ENCODE data around the gene SLC25A40. TPM values are rescaled to one million over a fixed set of nuclear protein-coding genes. Genes with fewer than 3 reads are reported as not detected.
"Not testable (repeated sequence)": the region's sequence is repeated elsewhere in the genome, so short reads cannot be mapped to it uniquely, and the experiment has no call there.

The SLC25A40 gene
- polyA plus RNA-seq, 2 donors: 3.3 to 5.2 TPM

DNA sequence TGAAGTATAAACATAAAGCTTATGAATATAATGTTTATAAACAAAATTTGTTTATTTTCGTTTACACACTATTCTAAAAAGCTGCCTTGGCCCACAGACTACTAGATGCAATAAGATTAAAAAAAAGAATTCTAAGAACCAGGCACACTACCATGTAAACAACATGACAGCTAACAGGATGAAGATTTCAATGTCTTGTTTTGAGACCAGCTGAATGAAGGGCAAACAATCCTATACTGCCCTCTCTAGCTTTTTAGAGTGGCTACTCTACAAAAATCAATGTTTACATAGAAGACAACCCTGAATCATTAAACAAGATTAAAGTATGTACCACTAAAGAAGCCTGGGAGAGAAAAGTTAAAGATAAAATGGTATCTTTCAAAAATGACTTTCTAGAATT is 38.6 kb downstream of the SLC25A40 start:
- no peaks in the 10 kb centered on the region for H3K36me3 ChIP-seq (ENCODE audit: control insufficient read depth in 2 of 2, insufficient read depth in 2 of 2, low read length in 1 of 2)
- H3K27ac ChIP-seq (ENCODE audit: low read depth in 2 of 2, low read length in 1 of 2): no peak overlapping the region
- no peak overlapping the region for H3K4me3 ChIP-seq (ENCODE audit: low read depth in 1 of 2, low read length in 2 of 2)
- H3K27me3 ChIP-seq (ENCODE audit: control insufficient read depth in 1 of 2, insufficient read depth in 2 of 2, low read length in 2 of 2): no peaks in the 10 kb centered on the region
- no peaks in the 10 kb centered on the region for H3K4me1 ChIP-seq (ENCODE audit: control insufficient read depth in 2 of 2, insufficient read depth in 2 of 2, low read length in 1 of 2)
- no peaks in the 10 kb centered on the region for H3K9me3 ChIP-seq (ENCODE audit: control insufficient read depth in 2 of 2, insufficient read depth in 1 of 2, low read depth in 1 of 2, low read length in 1 of 2)
- WGBS, 2 donors: 40 to 74% methylated on average over 1 of the region's 1 CpG

DNA sequence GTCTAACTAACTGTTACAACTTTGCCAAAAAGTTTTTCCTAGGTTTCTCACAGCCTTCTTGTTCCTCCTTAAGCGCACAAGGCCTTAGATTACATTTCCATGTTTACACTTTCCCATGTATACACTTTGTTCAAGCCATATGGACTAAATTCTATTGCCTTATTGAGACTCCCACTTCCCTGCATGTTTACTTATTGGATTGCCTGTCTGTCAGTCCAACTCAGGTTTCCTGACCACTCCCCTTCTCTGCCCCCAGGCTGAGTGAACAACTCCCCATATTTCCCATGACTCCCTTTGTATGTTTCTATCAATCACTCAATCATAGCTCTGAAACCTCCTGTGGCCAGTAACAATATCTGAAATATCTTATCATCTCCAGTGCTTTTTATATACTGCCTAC is 43.0 kb downstream of the SLC25A40 start:
- Histone ChIP-seq H3K27ac (ENCODE audit: low read depth in 2 of 2, low read length in 1 of 2) (no peak overlapping the region), H3K9me3 (ENCODE audit: control insufficient read depth in 2 of 2, insufficient read depth in 1 of 2, low read depth in 1 of 2, low read length in 1 of 2) (no peaks in the 10 kb centered on the region), H3K36me3 (ENCODE audit: control insufficient read depth in 2 of 2, insufficient read depth in 2 of 2, low read length in 1 of 2) (no peaks in the 10 kb centered on the region), H3K4me1 (ENCODE audit: control insufficient read depth in 2 of 2, insufficient read depth in 2 of 2, low read length in 1 of 2) (no peaks in the 10 kb centered on the region), H3K4me3 (ENCODE audit: low read depth in 1 of 2, low read length in 2 of 2) (no peak overlapping the region), H3K27me3 (ENCODE audit: control insufficient read depth in 1 of 2, insufficient read depth in 2 of 2, low read length in 2 of 2) (no peaks in the 10 kb centered on the region)
- 85 to 89% methylated on average over 1 of the region's 1 CpG for WGBS, 2 donors

DNA sequence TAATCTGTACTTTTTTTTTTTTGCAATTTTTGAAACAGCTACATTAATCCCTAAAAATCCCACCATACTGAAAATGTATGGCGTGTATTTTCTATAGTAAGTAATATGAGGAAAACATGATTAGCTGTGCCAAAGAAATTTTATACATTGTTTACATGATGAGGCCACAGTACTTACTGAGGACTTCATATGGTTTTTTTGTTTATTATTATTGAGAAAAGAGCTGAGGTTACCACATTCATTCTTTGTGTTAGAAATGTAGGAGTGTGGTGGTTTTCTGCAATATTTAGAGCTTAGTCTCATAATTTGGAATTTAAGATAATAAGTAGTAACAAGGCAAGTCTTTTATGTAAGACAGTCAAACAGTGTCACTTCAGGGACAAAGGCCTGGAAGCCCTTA is 45.1 kb downstream of the SLC25A40 start:
- Histone ChIP-seq H3K36me3 (ENCODE audit: control insufficient read depth in 2 of 2, insufficient read depth in 2 of 2, low read length in 1 of 2) (no peaks in the 10 kb centered on the region), H3K4me1 (ENCODE audit: control insufficient read depth in 2 of 2, insufficient read depth in 2 of 2, low read length in 1 of 2) (no peaks in the 10 kb centered on the region), H3K9me3 (ENCODE audit: control insufficient read depth in 2 of 2, insufficient read depth in 1 of 2, low read depth in 1 of 2, low read length in 1 of 2) (no peaks in the 10 kb centered on the region), H3K27ac (ENCODE audit: low read depth in 2 of 2, low read length in 1 of 2) (no peak overlapping the region), H3K27me3 (ENCODE audit: control insufficient read depth in 1 of 2, insufficient read depth in 2 of 2, low read length in 2 of 2) (no peaks in the 10 kb centered on the region), H3K4me3 (ENCODE audit: low read depth in 1 of 2, low read length in 2 of 2) (no peak overlapping the region)
- 96 to 97% methylated on average over 1 of the region's 1 CpG for WGBS, 2 donors

DNA sequence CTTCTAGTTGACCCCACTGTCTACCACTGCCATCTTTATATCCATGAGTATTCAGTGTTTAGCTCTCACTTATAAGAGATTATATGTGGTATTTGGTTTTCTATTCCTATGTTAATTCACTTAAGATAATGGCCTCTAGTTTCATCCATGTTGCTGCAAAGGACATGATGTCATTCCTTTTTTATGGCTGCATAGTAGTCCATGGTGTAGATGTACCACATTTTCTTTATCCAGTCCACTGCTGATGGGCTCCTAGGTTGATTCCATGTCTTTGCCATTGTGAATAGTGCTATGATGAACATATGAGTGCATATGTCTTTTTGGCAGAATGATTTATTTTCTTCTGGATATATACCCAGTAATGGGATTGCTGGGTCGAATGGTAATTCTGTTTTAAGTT is 47.8 kb downstream of the SLC25A40 start:
- not testable (repeated sequence) for H3K27me3 ChIP-seq (ENCODE audit: control insufficient read depth in 1 of 2, insufficient read depth in 2 of 2, low read length in 2 of 2); H3K9me3 ChIP-seq (ENCODE audit: control insufficient read depth in 2 of 2, insufficient read depth in 1 of 2, low read depth in 1 of 2, low read length in 1 of 2); H3K4me1 ChIP-seq (ENCODE audit: control insufficient read depth in 2 of 2, insufficient read depth in 2 of 2, low read length in 1 of 2); H3K36me3 ChIP-seq (ENCODE audit: control insufficient read depth in 2 of 2, insufficient read depth in 2 of 2, low read length in 1 of 2); H3K27ac ChIP-seq (ENCODE audit: low read depth in 2 of 2, low read length in 1 of 2); H3K4me3 ChIP-seq (ENCODE audit: low read depth in 1 of 2, low read length in 2 of 2)
- 73 to 78% methylated on average over 1 of the region's 1 CpG for WGBS, 2 donors

DNA sequence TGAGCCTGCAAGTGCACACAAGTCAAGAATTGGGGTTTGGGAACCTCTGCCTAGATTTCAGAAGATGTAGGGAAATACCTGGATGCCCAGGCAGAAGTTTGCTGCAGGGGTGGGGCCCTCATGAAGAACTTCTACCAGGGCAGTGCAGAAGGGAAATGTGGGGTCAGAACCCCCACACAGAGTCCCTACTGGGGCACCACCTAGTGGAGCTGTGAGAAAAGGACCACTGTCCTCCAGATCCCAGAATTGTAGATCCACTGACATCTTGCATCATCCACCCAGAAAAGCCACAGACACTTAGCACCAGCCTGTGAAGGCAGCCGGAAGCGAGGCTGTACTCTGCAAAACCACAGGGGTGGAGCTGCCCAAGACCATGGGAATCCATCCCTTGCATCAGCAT is 50.8 kb downstream of the SLC25A40 start:
- H3K4me3 ChIP-seq (ENCODE audit: low read depth in 1 of 2, low read length in 2 of 2); H3K9me3 ChIP-seq (ENCODE audit: control insufficient read depth in 2 of 2, insufficient read depth in 1 of 2, low read depth in 1 of 2, low read length in 1 of 2); H3K4me1 ChIP-seq (ENCODE audit: control insufficient read depth in 2 of 2, insufficient read depth in 2 of 2, low read length in 1 of 2); H3K36me3 ChIP-seq (ENCODE audit: control insufficient read depth in 2 of 2, insufficient read depth in 2 of 2, low read length in 1 of 2); H3K27ac ChIP-seq (ENCODE audit: low read depth in 2 of 2, low read length in 1 of 2); H3K27me3 ChIP-seq (ENCODE audit: control insufficient read depth in 1 of 2, insufficient read depth in 2 of 2, low read length in 2 of 2): not testable (repeated sequence)
- 94 to 98% methylated on average over 2 of the region's 2 CpGs for WGBS, 2 donors

DNA sequence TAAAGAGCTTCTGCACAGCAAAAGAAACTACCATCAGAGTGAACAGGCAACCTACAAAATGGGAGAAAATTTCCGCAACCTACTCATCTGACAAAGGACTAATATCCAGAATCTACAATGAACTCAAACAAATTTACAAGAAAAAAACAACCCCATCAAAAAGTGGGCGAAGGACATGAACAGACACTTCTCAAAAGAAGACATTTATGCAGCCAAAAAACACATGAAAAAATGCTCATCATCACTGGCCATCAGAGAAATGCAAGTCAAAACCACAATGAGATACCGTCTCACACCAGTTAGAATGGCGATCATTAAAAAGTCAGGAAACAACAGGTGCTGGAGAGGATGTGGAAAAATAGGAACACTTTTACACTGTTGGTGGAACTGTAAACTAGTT is 54.1 kb downstream of the SLC25A40 start:
- H3K4me1 ChIP-seq (ENCODE audit: control insufficient read depth in 2 of 2, insufficient read depth in 2 of 2, low read length in 1 of 2); H3K27ac ChIP-seq (ENCODE audit: low read depth in 2 of 2, low read length in 1 of 2); H3K27me3 ChIP-seq (ENCODE audit: control insufficient read depth in 1 of 2, insufficient read depth in 2 of 2, low read length in 2 of 2); H3K4me3 ChIP-seq (ENCODE audit: low read depth in 1 of 2, low read length in 2 of 2); H3K36me3 ChIP-seq (ENCODE audit: control insufficient read depth in 2 of 2, insufficient read depth in 2 of 2, low read length in 1 of 2); H3K9me3 ChIP-seq (ENCODE audit: control insufficient read depth in 2 of 2, insufficient read depth in 1 of 2, low read depth in 1 of 2, low read length in 1 of 2): not testable (repeated sequence)
- WGBS, 2 donors: 84 to 97% methylated on average over 2 to 3 of the region's 4 CpGs

DNA sequence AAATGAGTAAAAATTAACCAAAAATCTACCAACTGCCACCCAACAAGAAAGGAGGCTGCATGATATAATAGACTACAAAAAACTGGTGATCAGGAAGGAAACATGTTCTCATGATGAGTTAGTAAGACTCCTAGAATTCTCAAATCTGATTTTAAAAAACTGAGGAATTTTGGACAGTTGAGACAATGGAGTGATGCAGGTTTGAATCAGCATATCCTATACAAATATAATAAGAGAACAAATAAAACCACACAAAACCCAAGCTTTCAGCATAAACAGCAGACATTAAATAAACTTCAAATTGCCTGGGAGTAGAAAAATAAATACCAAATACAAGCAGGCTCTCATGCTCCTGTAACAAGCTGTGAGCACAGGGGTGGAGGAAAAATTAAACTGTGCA is 57.8 kb downstream of the SLC25A40 start:
- Histone ChIP-seq H3K27ac (ENCODE audit: low read depth in 2 of 2, low read length in 1 of 2) (no peak overlapping the region), H3K4me1 (ENCODE audit: control insufficient read depth in 2 of 2, insufficient read depth in 2 of 2, low read length in 1 of 2) (no peaks in the 10 kb centered on the region), H3K9me3 (ENCODE audit: control insufficient read depth in 2 of 2, insufficient read depth in 1 of 2, low read depth in 1 of 2, low read length in 1 of 2) (no peaks in the 10 kb centered on the region), H3K27me3 (ENCODE audit: control insufficient read depth in 1 of 2, insufficient read depth in 2 of 2, low read length in 2 of 2) (no peaks in the 10 kb centered on the region), H3K4me3 (ENCODE audit: low read depth in 1 of 2, low read length in 2 of 2) (no peak overlapping the region), H3K36me3 (ENCODE audit: control insufficient read depth in 2 of 2, insufficient read depth in 2 of 2, low read length in 1 of 2) (no peaks in the 10 kb centered on the region)

DNA sequence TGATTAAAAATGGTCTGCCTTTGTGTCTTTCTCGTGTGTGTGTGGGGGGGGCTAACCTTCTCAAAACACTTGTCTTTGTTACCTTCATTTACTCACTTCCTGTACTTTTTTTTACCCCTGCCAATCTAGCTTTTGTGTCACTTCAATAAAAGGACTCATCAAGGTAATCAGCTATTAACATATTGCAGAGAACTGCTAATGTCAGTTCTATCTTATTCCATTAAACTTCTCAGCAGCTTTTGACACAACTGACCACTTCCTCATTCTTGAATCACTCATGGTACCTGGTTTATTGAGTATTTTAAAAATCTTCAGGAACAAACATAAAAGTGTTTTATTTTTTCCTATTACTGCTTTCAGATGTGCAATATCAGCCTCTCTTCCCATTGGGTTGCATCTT is 59.8 kb downstream of the SLC25A40 start:
- Histone ChIP-seq H3K4me1 (ENCODE audit: control insufficient read depth in 2 of 2, insufficient read depth in 2 of 2, low read length in 1 of 2) (no peaks in the 10 kb centered on the region), H3K36me3 (ENCODE audit: control insufficient read depth in 2 of 2, insufficient read depth in 2 of 2, low read length in 1 of 2) (no peaks in the 10 kb centered on the region), H3K27me3 (ENCODE audit: control insufficient read depth in 1 of 2, insufficient read depth in 2 of 2, low read length in 2 of 2) (no peaks in the 10 kb centered on the region), H3K9me3 (ENCODE audit: control insufficient read depth in 2 of 2, insufficient read depth in 1 of 2, low read depth in 1 of 2, low read length in 1 of 2) (no peaks in the 10 kb centered on the region), H3K4me3 (ENCODE audit: low read depth in 1 of 2, low read length in 2 of 2) (no peak overlapping the region), H3K27ac (ENCODE audit: low read depth in 2 of 2, low read length in 1 of 2) (no peak overlapping the region)
- WGBS, 2 donors: 44 to 69% methylated on average over 1 of the region's 1 CpG

DNA sequence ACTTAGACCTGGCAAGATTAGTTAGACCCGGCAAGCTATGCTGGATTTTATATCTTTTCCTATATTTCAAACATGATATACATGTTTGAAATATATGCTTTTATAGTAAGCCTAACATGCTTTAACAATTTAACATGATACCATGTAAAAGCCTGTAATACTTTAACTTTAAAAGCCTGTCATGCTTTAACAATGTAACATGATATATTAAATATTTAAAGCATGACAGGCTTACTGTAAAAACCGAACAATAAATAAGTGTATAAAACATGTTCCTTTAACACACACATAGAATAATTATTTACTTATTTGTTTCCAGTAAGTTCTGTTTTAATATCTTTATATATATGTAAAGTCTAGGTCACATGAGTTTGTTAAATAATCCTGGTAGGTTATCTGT is 65.4 kb downstream of the SLC25A40 start:
- H3K4me1 ChIP-seq (ENCODE audit: control insufficient read depth in 2 of 2, insufficient read depth in 2 of 2, low read length in 1 of 2): no peaks in the 10 kb centered on the region
- no peaks in the 10 kb centered on the region for H3K27me3 ChIP-seq (ENCODE audit: control insufficient read depth in 1 of 2, insufficient read depth in 2 of 2, low read length in 2 of 2)
- no peaks in the 10 kb centered on the region for H3K36me3 ChIP-seq (ENCODE audit: control insufficient read depth in 2 of 2, insufficient read depth in 2 of 2, low read length in 1 of 2)
- H3K27ac ChIP-seq (ENCODE audit: low read depth in 2 of 2, low read length in 1 of 2): no peak overlapping the region
- H3K9me3 ChIP-seq (ENCODE audit: control insufficient read depth in 2 of 2, insufficient read depth in 1 of 2, low read depth in 1 of 2, low read length in 1 of 2): no peaks in the 10 kb centered on the region
- 61 to 74% methylated on average over 2 of the region's 2 CpGs for WGBS, 2 donors
- no peak overlapping the region for H3K4me3 ChIP-seq (ENCODE audit: low read depth in 1 of 2, low read length in 2 of 2)

DNA sequence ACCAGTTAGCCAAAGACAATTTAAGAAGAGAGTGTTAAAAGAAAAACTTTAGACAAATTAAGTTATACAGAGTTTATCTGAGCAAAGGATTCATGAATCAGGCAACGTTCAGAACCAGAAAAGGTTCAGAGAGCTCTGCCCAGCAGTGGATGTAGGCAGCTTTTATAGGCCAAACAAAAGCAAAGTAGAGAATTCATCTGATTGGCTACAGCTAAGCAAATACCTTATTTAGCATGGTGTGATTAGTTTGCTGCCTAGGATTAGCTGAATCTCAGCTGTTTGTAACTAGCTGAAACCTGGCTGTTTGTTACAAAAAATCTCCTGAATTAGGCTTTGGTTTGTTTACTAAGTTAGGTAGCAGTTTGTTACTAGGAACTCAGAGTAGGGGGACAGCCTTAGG is 66.0 kb downstream of the SLC25A40 start:
- H3K27ac ChIP-seq (ENCODE audit: low read depth in 2 of 2, low read length in 1 of 2): no peak overlapping the region
- H3K9me3 ChIP-seq (ENCODE audit: control insufficient read depth in 2 of 2, insufficient read depth in 1 of 2, low read depth in 1 of 2, low read length in 1 of 2): no peaks in the 10 kb centered on the region
- H3K4me1 ChIP-seq (ENCODE audit: control insufficient read depth in 2 of 2, insufficient read depth in 2 of 2, low read length in 1 of 2): no peaks in the 10 kb centered on the region
- H3K27me3 ChIP-seq (ENCODE audit: control insufficient read depth in 1 of 2, insufficient read depth in 2 of 2, low read length in 2 of 2): no peaks in the 10 kb centered on the region
- H3K36me3 ChIP-seq (ENCODE audit: control insufficient read depth in 2 of 2, insufficient read depth in 2 of 2, low read length in 1 of 2): no peaks in the 10 kb centered on the region
- WGBS, 2 donors: 24 to 27% methylated on average over 1 of the region's 1 CpG
- H3K4me3 ChIP-seq (ENCODE audit: low read depth in 1 of 2, low read length in 2 of 2): no peak overlapping the region
